HG03108 (cell line): ENCODE results near the gene RABEP2.
A peak's percentile ranks its signal among the peaks of the same experiment; 100 is the strongest.
"Not testable (repeated sequence)": the region's sequence is repeated elsewhere in the genome, so short reads cannot be mapped to it uniquely, and the experiment has no call there.

Experiments used
- ATAC-seq: cut with Tn5 transposase; IDR thresholded peaks from one replicate; pipeline ENCODE4 v1.9.1; 2021; ENCODE audit warnings: moderate library complexity; ENCODE audit not compliant: unreplicated experiment

Gene RABEP2, protein sequence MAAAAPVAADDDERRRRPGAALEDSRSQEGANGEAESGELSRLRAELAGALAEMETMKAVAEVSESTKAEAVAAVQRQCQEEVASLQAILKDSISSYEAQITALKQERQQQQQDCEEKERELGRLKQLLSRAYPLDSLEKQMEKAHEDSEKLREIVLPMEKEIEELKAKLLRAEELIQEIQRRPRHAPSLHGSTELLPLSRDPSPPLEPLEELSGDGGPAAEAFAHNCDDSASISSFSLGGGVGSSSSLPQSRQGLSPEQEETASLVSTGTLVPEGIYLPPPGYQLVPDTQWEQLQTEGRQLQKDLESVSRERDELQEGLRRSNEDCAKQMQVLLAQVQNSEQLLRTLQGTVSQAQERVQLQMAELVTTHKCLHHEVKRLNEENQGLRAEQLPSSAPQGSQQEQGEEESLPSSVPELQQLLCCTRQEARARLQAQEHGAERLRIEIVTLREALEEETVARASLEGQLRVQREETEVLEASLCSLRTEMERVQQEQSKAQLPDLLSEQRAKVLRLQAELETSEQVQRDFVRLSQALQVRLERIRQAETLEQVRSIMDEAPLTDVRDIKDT

DNA sequence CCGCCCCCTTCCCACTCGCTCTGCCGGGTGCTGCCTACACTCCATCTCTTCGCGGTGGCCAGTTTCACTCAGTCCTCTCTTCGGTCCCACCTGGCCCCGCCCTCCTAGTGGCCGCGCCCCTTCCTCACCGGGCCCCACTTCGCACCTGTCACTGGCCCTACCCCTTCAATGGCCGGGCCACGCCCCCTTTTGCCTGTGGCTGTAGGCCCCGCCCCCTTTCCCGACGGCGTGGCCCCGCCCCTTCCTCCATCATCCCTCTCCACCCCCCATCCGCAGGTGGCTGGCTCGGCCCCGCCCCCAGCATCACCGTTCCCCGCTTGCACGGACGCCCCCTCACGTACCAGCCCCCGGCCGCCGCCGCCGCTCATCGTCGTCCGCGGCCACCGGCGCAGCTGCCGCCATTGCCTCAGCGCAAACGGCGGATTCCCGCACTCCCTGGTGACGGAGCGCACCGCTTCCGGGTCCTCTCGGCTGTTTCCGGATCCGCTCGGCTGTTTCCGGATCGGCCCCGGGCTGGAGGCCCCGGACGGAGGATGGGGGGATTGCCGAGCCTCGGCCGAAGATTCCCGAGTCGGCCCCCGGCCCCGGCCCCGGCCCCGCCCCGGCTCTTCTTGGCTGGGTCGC lies at the start of gene RABEP2:
RABEP2 (minus strand) TSS at position 477 of the 624 bp plus-strand sequence; CDS start at position 402, 75 bp downstream.
- ATAC-seq = peak; percentile 41

DNA sequence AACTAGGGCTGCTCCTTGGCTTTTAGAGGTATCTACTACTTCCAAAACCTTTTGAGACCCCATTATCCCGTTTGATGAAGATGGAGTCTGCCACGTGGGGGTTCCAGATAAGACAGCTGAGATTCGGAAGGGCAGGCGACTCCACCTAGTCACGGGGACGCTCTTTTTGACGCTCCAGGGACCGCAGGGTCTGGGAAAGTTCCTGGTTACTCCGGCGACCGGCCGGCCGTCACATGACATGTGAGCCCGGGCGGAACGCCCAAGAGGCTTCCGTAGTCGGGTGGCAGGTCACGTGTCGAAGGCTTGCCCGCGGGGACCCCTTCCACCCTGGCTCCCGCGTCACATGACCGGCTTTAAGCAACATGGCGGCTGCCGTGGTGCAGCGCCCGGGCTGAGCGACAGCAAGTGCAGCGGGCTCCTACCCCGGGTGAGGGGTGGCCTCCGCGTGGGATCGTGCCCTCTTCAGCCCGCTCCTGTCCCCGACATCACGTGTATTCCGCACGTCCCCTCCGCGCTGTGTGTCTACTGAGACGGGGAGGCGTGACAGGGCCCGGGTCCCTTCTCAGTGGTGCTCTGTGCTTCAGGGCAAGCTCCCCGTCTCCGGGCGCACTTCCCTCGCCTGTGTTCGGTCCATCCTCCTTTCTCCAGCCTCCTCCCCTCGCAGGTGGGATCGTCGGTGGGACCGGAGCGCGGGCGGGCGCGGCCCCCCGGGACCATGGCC lies 49.6 kb upstream of the RABEP2 start, which contains the start of gene SPNS1:
SPNS1 (plus strand) TSS at position 342 of the 721 bp plus-strand sequence; CDS start at position 716, 374 bp downstream.
- ATAC-seq = peak; percentile 73

DNA sequence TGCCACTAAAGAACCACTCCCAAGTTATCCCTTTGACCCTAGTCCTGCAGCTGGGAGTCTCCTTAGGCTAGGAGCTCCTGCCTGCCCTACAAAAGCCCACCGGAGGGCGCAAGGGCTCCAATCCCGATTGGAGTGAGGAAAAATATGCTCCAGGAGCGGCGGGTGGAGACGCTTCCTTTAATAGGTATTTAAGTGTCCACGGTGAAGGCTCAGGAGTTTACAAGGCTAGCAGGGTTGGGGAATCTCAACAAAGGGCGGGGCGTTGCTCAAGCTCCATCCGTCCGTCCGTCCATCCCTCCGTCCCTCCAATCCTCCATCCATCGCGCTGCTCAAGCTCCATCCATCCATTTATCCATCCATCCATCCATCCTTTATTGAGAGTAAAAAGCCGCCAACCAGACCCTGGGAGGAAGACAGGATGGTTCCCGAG lies 49.0 kb upstream of the RABEP2 start:
- peak; percentile 13 for ATAC-seq

DNA sequence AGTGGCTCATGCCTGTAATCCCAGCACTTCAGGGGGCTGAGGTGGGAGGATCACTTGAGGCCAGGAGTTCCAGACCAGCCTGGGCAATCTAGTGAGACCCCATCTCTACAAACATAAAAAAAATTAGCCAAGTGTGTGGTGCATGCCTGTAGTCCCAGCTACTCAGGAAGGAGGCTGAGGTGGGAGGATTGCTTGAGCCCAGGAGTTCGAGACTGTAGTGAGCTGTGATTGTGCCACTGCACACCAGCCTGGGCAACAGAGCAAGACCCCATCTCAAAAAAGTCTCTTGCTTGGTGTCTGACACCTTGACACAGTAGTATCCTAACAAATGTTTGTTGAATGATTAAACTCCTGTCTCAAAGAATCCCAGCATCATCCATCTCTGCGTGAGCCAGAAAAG lies 44.7 kb upstream of the RABEP2 start:
- ATAC-seq = not testable (repeated sequence)

DNA sequence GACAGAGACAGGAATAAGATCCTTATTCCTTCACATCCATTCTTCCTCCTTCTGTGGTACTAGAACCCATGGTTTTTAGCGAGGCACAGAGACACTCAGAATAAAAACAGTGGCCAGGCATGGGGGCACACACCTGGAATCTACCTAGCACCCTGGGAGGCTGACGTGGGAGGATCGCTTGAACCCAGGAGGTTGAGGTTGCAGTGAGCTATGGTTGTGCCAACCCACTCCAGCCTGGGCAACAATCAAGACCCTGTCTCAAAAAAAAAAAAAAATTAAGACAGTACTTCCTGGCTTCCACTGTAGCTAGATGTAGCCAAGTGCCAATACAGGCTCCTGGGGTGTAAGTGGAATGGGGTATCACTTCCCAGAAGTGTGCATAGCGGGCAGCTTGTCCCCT lies 42.1 kb upstream of the RABEP2 start:
- no peak for ATAC-seq

DNA sequence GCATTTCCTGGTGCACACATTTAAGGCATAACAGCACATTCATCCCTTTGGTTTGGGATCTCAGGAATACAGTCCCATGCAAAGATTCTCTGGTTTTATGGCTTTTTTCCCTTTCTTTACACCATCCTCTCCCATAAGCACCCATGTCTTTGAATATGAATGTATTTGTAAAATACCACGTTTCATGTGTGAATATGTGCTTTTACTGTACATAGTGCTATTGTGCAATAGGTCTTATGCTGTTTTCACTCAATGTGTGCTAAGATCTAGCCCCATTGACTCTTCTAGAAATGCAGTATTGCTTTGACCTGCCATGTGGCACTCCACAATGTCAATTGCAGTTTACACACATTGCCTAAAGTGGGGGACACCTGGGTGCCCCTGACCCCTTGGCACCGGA lies 39.5 kb upstream of the RABEP2 start:
- ATAC-seq = no peak

DNA sequence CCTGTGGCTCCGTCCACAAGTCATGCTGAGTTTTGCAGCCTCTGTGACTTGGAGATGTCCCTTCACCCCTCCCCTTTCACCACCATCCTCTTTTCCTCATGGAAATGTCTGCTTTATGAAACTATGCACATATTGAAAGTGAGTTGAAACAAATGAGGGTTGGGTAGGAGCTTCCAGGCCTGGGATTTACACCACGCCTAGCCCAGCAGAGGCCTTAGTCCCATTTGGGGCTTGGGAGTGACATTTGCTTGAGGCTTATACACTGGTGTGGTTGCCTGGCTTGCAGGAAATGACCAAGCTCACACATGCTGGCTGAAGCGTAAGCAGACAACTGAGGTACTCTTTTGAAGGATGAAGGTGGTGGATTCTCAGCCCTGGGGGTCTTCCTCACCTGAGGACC lies 39.0 kb upstream of the RABEP2 start:
- no peak for ATAC-seq

DNA sequence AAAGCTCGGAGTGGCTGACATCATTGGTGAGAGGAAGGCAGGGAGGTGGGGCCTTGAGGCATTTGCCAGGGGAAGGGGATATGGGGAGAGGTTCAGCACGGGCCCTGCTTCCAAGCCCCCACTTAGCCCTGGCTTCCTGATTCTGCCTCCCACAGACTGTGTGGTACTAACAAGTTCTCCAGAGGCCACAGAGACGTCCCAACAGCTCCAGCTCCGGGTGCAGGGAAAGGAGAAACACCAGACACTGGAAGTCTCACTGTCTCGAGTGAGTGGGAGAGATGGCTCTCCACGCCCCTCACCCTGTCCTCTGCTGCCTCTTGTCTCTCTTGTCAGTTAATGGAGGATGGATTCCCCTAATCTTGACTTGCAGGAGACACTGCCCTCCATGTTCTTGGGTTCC lies 33.8 kb upstream of the RABEP2 start:
- ATAC-seq = no peak

DNA sequence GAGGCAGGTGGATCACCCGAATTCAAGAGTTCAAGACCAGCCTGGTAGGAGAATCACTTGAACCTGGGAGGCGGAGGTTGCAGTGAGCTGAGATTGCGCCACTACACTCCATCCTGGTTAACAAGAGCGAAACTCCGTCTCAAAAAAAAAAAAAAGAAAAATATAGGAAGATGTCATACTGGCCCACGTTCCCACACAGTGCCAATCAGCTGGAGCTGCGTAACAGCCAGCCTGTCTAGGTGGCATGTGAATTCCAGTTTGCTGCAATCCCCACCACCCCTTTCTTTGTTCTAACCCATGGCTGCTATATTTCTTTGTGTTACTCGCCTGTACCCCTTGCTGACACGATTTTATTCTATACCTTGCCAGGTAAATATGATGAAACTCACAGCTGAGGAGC lies 33.2 kb upstream of the RABEP2 start:
- no peak for ATAC-seq

DNA sequence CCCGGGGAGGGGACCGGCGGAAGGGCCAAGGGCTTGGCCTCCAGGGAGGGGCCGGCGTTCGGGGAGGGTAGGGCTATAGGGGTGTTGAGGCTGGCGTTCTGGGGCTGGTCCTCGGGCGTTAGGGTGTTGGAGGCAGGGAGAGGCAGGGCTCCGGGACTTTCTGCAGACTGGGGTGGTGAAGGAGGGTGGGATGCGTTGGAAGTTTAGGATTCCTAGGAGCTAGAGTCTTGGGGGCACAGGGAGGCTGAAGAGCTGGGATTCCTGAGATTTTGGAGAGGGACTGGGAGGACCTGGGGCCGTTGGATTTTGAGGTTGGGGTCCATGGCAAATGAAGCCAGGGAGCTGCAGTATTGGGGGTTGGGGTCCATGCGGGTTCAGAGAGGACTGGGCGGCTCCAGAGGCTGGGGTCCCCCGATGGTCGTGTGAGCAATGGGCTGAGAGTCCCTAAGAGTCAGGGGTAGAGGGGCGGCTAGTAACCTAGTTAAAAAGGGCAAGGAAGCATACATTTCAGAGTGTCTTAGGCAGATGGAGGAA lies 26.4 kb upstream of the RABEP2 start:
- no peak for ATAC-seq

DNA sequence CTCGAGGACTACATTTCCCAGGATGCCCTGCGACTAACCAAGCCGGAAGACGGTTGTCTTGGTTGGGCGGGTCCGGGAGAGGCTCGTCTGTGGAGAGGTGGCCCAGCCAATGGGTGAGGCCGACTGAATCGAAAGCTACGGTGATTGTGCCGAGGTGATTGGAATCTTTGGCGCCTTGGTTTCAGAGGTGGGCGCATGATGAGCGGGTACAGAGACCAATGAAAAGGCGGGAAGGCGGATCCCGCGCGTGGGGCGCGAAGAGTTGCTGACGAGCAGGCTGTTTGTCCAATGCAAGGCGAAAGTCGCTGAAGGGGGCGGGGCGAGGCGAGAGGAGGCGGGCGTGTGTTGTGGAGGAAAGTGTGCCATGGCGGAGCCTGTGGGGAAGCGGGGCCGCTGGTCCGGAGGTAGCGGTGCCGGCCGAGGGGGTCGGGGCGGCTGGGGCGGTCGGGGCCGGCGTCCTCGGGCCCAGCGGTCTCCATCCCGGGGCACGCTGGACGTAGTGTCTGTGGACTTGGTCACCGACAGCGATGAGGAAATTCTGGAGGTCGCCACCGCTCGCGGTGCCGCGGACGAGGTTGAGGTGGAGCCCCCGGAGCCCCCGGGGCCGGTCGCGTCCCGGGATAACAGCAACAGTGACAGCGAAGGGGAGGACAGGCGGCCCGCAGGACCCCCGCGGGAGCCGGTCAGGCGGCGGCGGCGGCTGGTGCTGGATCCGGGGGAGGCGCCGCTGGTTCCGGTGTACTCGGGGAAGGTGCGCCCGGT lies 25.8 kb upstream of the RABEP2 start, which contains the start of gene NFATC2IP:
NFATC2IP (plus strand) TSS at position 290 of the 762 bp plus-strand sequence; CDS start at position 365, 75 bp downstream.
- peak; percentile 91 for ATAC-seq

DNA sequence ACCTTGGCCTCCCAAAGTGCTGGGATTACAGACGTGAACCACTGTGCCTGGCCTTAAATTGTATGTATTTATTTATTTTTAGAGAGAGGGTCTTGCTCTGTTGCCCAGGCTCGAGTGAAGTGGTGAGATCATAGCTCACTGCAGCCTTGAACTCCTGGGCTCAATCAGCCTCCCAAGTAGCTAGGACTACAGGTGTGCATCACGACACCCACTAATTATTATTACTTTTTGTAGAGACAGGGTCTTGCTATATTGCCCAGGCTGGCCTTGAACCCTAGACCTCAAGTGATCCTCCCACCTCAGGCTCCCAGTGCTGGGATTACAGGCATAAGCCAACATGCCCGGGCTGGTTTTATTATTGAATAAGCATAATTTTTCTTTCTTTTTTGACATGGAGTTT lies 21.6 kb upstream of the RABEP2 start:
- no peak for ATAC-seq

DNA sequence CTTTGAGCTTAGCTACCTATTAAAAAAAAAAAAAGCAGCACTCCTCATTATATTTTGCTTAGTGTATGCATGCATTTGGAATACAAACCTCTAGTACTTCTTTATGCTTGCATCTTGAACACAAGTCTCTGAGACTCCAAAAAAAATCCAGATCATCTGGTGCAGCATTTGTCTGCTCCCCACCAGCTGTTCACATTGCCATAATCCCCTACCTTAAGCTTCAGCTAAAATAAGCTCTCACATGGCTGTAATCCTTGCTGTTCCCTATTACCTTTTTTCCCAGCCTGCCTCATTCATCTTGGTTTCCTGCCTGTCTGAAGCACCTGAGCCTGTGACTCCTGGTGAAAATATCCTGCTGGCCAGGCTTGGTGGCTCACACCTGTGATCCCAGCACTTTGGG lies 18.2 kb upstream of the RABEP2 start:
- no peak for ATAC-seq

DNA sequence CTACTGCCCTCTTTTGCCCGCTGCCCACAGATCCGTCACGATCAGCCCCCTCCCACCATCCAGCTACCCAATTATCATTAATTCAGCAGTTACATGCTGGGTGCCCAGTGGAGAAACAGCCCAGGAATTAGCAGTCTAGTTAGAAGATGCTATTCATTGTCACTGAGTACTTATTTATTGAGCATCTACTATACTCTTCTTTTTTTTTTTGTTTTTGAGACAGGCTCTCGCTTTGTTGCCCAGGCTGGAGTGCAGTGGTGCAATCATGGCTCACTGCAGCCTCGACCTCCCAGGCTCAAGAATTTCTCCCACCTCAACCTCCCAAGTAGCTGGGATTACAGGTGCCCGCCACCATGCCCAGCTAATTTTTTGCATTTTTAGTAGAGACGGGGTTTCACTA lies 14.8 kb upstream of the RABEP2 start:
- not testable (repeated sequence) for ATAC-seq

DNA sequence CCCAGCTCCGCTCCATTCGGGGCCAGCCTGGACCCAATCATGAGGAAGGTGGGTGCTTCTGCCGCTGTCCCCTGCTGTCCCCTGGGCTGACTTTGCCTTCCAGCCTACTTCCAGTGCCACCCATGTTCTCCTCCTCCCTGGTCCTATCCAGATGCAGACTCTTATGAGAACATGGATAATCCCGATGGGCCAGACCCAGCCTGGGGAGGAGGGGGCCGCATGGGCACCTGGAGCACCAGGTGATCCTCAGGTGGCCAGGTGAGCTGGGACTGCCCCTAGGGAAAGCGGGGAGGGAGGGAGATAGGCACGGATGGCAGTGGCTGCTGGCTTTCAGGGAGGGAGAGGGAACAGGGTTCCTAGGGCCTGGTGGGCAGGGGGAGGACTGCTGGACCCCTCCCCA lies 13.7 kb upstream of the RABEP2 start:
- no peak for ATAC-seq

DNA sequence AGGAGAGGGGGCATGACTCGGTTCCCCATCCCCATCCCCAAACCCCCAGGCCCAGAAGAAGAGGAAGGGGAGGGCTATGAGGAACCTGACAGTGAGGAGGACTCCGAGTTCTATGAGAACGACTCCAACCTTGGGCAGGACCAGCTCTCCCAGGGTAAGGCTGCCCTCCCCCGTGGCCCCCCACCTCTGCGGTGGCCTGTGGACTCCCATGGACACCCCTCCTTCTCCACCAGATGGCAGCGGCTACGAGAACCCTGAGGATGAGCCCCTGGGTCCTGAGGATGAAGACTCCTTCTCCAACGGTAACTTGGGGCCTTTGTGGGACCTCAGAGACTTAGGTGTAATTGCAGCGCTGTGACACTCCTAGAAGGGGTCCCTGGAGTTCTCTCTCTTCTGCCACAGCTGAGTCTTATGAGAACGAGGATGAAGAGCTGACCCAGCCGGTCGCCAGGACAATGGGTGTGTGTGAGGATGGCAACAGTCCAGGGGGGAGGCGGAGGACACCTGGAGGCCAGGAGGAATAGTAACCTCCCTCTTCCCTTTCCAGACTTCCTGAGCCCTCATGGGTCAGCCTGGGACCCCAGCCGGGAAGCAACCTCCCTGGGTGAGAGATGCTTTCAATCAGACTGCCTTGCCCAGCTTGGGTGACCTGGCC lies 12.3 kb upstream of the RABEP2 start:
- ATAC-seq = no peak

DNA sequence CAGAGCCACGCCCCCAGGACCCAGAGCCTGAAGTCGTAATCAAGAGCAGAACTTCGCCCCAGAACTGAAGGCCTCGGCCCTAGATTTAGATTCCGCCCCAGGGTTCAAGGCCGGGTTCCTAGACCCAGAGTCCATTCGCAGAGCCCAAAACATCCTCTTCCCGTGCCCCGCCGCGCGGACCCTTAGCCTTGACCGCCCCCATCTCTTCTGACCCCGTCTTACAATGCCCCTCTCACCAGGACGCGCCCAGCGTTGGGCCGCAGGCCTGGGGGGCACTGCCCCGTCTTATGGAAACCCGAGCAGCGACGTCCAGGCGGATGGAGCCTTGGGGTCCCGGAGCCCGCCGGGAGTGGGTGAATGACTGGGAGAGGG lies 11.7 kb upstream of the RABEP2 start:
- ATAC-seq = no peak

DNA sequence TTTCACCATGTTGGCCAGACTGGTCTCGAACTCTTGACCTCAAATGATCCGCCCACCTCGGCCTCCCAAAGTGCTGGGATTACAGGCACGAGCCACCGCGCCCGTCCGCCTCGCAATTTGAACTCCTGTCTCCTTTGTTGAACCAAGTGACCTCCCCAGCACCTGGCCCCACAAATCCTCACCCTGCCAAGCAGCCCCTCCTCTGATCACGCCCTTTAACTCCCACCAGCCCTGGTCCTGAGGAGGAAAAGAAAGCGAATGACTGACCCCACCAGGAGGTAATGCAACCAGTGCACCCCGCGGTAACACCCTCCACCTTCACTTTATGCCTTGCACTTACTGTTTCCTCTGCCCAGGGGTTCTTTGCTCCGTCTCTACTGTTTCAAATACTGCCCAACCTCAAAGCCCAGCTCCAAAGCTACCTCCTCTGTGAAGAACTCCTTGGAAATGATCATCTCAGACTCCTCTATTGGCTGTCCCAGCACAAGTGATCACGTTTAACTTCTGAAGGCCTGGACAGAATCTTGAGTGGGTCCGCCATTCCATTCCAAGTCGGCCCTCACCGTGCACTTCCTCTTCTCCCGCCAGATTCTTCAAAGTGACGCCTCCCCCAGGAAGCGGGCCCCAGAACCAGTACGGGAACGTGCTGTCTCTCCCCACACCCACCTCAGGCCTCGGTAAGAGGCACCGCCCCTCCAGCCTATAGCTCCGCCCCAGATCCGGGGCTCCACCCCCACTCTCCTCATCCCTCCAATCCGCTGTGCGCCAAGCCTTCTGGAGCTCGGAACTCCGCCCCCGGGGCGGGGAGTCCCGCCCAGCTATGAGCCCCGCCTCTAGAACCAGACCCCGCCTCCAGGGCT lies 11.1 kb upstream of the RABEP2 start:
- ATAC-seq = peak; percentile 52

DNA sequence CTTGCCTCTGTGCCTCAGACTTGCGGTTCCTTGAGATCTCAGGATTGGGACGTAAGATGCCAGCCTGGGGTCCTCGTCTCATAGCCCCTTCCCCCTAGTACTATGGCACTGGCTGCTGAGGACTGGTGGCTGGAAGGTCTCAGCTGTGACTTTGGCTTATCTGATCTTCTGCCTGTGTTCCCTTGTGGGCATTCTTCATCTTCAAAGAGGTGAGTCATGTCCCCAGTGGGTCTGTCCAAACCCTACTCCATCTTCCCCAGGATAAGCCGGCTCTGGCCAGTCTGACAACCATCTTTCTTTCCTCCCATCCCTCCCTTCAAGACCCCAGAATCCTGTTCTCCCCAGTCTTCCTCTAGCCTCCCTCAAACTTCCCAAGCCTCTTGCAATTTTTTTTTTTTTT lies 10.3 kb upstream of the RABEP2 start:
- ATAC-seq = no peak
